ENCODE measurements around the gene ZNF428.
"Not testable (repeated sequence)": the region's sequence is repeated elsewhere in the genome, so short reads cannot be mapped to it uniquely, and the experiment has no call there.

Gene ZNF428, protein sequence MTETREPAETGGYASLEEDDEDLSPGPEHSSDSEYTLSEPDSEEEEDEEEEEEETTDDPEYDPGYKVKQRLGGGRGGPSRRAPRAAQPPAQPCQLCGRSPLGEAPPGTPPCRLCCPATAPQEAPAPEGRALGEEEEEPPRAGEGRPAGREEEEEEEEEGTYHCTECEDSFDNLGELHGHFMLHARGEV

DNA sequence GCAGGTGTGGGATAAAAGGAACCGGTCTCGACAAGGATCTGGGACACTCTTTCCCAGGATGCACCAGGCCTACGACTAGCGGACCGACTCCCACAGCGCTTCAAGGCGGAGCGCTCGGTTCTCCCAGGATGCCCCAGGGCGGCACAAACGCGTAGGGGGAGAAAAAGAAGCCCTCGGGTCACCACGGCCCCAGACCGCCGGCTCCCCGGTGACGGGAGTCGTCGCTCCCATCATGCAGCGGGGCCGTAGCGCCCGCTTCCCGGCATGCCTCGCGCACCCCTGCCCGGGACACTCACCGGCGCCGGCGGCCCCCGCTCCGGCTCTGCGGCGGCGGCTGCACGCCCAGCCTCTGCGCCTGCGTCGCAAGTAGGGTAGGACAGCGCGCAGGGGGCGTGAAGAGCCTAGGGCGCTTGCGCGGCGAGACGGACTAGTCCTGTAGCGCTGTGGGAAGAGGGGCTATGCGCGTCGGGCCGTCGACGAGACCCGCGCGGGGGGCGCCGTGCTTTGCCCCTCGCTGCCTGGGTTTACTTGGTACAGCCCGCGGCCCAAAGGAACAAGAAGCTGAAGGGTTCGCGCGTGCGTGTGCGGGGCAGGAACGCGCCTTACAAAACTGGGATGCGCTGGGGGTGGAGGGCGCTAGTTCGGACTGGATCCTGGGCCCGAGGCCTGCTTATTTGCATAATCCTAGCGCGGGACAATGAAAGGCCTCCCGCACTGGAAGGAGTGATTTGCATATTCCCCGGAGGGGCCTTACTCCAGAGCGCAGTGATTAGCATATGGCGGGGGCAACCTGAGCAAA, at the start of gene ZNF428:
ZNF428 (minus strand) TSS at position 368 of the 799 bp plus-strand sequence. CDS start 5,325 bp downstream, outside the sequence.
- DNase-seq: peak; percentile 88

DNA sequence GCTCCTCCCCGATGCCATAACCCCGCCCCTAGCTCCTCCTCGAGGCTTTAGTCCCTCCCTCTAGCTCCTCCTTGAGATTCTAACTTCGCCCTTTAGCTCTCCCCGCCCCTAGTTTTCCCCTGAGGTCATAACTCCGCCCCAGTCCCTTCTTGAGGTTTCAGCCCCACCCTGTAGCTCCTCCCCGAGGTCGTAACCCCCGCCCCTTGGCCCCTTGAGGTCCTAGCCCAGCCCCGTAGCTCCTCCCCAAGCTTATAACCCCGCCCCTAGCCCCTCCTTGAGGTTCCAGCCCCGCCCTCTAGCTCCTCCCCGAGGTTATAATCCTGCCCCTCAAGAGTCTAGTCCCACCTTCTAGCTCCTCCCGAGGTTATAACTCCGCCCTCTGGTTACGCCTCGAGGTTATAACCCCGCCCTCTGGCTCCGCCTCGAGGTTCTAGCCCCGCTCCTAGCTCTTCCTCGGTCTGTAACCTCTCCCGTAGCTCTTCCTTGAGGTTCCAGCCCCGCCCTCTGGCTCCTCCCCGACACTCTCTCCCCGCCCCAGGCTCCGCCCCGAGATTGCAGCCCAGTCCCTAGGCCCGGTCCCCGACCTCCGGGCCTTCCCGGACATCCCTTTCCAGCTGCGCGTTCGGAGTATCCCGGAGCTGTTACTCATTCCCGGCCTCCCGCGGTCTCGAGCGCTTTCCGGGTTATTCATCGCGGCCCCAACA, 49.1 kb upstream of the ZNF428 start:
- no peak for DNase-seq

DNA sequence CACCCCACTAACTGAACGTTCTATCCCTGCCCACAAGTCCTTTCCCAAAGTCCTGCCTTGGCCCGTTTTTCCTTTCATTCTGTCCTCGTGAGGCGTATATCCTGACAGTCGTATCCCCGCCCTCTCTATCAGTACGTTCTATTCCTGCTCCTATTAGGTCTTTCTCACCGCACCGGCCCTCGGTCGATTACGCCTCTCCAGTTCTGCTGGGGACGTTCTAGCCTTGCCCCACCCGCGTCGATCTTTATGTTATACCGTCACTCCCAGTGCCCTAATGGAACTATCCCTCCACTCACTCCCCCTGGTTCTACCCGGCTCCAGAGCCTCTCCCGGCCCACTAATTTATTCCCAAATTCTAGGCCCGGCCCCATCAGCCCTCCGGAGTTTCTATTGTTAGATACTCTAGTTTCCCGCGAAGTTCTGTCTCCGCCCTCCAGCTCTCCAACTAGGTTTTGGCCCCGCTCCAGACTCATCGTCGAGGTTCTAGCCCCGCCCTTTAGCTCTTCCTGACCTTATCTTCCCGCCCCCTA, 48.5 kb upstream of the ZNF428 start:
- DNase-seq: no peak

DNA sequence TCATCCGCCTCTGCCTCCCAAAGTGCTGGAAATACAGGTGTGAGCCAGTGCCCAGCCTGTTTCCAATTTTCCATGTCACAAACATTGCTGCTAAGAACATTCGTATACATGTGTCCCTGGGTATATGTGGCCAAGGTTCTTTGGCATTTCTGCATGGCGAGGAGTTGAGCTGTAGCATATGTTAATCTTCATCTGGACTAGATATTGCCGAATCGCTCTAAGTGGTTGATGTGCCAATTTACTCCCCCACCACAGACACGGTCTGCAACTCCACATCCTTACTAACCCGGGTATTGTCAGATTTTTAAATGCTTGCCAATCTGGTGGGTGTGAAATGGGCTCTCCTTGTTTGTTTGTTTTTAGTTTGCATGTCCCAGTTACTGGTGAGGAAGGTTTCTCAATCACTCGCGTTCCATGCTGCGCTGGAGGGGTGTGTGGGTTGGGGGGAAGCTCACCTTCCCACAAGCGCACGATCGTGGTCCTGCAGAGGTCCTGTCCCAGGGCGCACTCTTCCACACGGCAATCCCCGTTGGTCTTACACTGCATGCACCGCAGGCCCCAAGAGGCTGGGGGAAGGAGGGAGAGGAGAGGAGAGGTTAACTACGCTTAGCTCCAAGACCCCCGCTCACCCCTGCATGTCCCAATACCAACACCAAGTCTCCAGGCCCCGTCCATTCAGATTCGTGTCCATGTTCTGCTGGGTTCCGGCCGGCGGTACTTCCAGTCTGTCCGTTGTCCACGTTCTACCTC, 47.9 kb upstream of the ZNF428 start:
- DNase-seq: no peak

DNA sequence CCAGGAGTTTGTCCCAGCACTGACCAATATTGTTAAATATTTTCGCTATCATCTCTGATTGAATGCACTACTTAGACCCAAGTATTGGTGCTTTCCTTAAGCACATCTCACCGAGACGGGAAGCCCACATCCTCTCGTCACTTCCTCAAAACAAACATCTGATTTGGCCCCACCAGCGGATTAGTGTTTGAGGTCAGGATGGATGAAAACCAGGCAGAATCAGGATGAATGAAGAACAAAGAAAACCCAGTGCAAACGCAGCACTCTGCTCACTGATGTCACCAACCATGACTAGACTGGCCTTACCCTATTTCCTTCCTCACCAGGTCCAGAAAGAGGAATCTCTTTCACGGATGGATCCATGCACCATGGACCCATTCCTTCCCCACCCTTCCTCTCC, 44.6 kb upstream of the ZNF428 start:
- no peak for DNase-seq

DNA sequence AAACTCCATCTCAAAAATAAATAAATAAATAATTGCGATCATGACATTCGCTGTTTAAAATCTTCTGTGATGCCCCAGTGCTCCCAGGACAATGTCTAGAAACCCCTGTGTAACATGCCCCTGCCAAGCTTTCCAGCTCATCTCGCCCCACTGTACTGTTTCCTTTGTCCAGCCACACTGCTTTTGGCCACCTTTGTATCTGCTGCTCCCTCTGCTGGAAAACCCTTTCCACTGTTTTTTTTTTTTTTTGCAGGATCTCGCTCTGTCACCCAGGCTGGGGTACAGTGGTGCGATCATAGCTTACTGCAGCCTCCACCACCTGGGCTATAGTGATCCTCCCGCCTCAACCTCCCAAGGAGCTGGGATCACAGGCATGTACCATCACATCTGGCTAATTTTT, 43.1 kb upstream of the ZNF428 start:
- no peak for DNase-seq

DNA sequence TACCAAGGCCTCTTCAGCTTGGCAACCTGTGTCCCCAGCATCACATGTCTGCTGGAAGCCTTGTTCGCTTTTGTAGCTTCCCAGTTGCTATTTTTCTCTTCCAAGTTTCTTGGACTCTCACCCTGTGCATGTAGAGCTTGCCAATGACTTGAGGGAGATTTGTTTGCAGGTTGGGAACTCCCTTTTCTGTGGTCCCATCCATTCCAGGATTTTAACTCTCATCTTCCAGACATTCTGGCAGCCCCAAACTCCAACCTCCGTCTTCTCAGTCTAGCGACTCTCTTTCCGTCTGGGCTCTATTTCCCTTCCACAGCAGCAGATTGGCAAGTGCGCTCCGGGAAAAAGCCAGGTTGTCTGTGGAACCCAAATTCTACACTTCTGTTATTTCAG, 41.5 kb upstream of the ZNF428 start:
- DNase-seq: no peak

DNA sequence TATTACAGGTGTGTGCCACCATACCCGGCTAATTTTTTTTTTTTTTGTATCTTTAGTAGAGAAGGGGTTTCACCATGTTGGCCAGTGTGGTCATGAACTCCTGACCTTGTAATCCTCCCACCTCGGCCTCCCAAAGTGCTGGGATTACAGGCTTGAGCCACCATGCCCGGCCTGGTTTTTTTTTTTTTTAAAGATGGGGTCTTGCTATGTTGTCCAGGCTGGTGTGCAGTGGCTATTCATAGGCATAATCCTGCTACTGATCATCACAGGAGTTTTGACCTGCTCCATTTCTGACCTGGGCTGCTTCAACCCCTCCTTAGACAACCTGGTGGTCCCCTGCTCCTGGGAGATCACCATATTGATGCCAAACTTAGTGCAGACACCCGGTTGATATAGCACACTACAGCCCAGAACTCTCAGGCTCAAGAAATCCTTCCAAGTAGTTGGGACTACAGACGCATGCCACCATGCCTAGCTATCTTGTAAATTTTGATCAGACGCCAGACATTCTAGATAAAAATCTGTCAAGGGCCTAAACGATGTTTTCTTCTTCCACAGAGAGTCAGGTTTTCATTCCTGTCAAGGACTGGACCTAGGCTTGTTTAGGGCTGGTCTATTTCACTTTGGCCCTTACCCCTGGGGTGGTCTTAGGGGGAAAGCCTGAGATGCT, 41.0 kb upstream of the ZNF428 start:
- DNase-seq: no peak

DNA sequence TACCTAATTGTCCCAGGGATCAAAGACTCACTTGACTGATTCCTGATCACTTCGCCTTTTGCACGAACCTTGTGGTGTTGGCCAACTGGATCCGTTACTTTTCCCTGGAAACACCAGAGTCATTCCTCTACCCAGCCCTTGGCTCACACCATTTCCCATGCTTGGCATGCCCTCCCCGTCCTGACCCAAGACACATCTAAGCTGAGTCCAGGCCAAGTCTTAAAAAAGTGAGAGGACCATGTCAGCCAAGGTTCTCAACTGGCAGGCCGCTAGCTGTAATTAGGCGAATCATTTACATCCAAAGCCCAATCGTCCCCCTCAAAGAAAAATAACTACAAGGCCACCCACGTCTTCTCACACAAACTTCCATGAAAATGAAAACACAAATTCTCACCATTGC, 39.1 kb upstream of the ZNF428 start:
- no peak for DNase-seq

DNA sequence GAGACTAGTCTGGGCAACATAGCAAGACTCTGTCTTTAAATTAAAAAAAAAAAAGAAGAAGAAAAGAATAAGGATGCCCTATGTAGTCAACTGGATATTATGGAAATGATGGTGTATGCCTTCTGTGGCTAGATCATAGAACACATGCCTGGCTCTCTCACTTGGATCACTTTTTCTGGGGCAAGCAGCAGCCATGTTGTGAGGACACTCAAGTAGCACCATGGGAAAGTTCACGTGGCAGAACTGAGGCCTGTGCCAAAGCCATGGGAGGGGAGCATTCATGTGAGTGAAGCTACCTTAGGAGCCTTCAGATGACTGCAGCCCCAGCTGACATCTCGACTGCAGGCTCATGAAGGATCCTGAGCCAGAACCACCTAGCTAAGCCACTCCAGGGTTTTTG, 38.6 kb upstream of the ZNF428 start:
- DNase-seq: no peak

DNA sequence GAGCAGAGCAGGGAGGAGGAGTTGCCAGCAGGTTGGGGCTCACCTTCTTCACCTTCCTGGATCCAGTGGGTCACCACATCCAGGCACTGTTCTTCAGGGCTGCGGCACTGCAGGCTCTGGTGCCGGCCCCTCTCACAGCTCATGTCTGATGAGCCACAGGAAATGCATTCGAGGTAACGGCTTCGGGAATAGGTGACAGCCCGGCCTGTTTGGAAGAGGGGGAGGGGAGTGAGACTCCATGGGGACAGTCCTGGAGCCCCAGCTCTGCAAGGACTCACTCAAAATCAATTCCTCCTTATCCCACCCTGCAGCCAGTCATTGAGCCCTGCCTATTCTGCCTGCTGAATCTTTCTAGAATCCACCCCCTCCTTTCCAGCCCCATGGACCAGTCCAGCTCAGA, 37.0 kb upstream of the ZNF428 start:
- DNase-seq: no peak

DNA sequence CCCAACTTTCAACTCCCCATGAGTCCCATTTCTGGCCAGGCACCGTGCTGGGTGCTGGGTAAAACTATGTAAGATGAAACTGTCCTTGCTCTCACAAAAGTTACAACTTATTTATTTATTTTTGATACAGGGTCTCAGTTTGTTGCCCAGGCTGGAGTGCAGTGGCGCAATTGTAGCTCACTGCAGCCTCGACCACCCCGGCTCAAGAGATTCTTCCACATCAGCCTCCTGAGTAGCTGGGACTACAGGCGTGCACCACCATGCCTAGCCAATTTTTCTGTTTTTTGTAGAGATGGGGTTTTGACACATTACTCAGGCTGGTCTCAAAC, 33.1 kb upstream of the ZNF428 start:
- DNase-seq: no peak

DNA sequence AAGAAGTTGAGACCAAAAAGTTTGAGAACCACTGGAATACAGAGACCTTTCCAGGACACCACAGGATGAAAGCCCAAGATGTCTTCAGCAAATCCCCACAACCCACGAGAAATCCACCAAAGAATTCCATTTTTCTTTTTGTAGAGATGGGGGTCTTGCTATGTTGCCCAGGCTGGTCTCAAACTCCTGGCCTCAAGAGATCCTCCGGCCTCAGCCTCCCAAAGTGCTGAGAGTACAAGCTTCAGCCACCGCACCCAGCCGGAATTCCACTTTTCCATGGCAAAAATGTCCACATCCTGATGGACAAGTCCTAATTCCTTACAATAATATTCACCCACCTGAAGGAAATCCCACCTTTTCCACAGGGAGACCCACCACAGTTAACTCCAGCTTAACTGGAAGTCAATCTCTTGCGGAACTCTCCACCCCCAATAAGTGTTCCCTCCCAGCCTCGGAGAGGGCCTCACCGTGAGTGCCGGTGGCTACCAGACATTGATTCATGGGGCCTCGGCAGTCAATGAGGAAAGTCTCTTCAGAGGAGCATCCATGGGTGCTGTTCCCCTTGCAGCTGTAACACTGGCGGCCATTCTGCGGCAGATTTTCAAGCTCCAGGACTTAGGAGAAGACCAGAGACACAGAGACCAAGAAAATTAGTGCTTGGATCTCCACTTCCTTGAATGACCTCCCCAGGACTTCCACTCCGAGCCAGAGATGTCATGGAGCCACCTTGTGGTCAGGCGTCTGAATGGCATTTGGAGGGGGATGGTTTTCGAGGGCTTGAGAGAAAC, 32.5 kb upstream of the ZNF428 start:
- peak; percentile 40 for DNase-seq

DNA sequence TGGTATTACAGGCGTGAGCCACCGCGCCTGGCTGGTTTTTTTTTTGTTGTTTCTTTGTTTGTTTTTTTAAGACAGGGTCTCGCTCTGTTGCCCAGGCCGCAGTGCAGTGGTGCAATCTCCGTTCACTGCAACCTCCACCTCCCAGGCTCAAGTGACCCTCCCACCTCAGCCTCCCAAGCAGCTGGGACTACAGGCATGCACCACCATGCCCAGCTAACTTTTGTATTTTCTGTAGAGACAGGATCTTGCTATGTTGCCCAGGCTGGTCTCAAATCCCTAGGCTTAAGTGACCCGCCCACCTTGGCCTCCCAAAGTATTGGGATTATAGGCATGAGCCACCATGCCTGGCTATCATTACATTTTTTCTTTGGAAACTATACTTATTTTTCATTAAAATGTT, 30.8 kb upstream of the ZNF428 start:
- DNase-seq: not testable (repeated sequence)

DNA sequence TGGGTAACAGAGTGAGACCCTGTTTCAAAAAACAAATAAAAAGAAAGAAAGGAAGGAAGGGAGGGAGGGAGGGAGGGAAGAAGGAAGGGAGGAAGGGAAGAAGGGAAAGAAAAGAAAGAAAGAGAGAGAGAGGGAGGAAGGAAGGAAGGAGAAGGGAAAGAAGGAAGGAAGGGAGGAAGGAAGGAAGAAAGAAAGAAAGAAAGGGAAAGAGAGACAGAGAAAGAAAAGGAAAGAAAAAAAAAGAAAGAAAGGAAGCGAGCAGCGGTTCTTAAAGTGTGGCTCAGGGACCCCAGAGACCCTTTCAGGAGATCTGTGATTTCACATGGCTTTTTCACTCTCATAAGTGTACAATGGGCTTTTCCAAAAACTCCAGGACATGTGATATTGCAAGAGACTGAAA, 30.1 kb upstream of the ZNF428 start:
- no peak for DNase-seq

DNA sequence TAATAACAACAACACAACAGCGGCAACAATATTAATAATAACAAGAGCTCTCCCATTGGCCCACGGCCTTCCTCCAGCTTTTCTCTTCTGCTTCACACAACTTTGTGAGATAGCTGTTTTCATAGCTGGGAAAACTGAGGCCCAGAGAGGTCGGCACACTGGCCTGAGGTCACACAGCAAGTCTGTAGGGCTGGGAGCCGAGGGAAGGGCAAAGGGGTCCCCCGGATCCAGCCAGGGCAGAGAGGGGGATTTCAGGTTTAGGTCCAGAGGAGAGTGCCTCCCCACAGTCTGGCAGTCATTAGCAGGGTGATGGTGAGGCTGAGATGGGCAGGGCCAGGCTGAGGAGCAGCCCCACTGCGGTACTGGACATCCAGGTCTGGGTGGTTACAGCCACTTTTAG, 29.2 kb upstream of the ZNF428 start:
- no peak for DNase-seq

DNA sequence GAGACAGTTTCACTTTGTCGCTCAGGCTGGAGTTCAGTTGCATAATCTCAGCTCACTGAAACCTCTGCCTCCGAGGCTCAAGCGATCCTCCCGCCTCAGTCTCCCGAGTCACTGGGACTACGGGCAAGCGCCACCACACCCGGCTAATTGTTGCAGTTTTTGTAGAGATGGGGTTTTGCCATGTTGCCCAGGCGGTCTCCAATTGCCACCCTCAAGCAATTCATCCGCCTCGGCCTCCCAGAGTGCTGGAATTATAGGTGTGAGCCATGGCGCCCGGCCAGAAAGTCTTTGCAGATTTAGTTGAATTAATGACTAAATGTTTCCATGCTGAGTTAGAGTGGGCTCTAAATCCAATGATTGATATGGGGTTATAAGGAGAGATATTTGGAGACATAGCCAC, 24.8 kb upstream of the ZNF428 start:
- DNase-seq: no peak

DNA sequence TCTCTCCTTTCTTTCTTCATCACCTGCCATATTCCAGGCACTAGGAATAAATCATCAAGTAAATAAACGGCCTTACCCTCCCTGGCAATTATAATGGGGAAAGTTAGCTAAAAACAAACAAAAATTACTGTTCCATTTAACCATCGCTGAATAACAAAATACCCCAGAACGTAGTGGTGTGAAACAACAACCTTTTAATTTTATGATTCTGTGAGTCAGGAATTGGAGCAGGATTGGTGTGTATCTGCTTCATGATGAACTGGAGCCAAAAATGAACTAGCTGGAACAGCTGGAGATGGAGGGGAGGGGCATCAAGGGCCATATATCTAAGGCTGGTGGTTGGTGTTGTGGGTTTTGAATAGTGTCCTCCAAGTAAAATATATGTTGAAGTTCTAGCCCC, 23.9 kb upstream of the ZNF428 start:
- DNase-seq: no peak

DNA sequence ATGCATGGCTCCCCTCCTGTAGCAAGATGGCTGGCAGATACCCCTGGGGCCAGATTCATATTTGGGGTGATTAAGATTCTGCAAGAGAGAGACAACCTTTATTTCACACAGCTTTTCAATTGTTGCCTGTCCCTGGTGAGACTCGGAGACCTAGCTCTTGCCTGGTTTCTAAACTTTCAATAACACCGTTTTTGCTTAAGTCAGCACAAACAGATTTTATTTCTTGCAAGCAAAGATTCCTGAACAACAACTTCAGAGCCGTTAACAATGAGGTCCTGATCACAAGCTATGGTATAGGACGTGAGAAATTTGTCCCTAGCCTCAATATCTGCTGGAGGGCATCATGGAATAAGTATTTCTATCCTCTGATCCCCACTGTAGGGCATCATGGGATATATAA, 23.1 kb upstream of the ZNF428 start:
- DNase-seq: no peak

DNA sequence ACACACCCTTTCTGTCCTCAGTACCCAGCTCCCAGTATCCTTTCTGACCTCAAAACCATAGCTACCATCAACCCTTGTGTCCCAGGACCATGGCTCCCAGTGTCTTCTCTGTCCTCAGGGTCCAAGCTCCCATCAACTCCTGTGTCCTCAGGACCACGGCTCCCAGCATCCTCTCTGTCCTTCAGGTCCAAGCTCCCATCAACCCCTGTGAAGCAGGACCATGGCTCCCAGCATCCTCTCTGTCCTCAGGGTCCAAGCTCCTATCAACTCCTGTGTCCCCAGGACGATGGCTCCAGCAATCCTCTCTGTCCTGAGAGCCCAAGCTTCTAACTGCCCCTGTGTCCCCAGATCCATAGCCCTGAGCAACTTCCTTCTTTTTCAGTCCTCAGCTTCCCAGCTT, 21.9 kb upstream of the ZNF428 start:
- DNase-seq: no peak

DNA sequence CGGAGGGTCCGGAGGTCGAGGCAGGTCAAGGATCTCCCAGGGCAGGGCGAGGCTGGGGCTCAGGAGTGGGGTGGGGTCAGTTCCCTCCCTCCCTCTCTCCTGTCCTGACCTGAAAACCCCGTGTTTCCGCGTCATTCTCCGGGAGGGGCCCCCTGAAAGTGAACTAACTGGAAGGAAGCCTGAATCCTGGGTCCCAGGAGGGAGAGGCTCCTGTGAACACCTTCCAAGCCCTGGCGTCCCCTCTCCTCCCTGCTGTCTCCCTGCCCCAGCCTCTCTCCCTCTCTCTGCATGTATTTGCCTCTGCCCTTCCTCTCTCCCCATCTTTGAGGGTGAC, 21.0 kb upstream of the ZNF428 start:
- DNase-seq: no peak

All from NK-92 treated with Interleukin-12 subunit alpha and Interleukin-12 subunit beta, amount 100 ng/mL, for 24 hours (cell line).